ENCODE results near the gene LDAF1. TPM values are rescaled to one million over a fixed set of nuclear protein-coding genes. Genes with fewer than 3 reads are reported as not detected.

The LDAF1 gene
- total RNA-seq, 2 donors from 2014 or later, result 16.5 to 28.8 TPM

DNA sequence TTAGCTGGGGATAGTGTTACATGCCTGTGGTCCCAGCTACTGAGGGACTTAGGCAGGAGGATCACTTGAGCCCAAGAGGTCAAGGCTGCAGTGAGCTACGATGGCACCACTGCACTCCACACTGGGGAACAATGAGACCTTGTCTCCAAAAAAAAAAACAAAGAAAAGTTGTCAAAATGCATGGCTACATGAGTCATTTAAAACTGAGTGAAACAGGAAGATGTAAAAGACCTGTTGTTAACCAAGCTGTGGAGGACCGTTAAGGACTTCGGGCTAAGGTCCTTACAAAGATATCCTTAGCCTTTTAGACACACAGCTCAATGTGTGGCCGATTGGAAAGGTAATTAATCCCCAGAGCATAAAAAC is 27.8 kb downstream of the LDAF1 start:
- no peak overlapping the region for H3K27ac Mint-ChIP-seq
- Histone ChIP-seq H3K4me1 (ENCODE audit: control insufficient read depth, insufficient read depth, low read length) (no peaks in the 10 kb centered on the region), H3K9me3 (ENCODE audit: control insufficient read depth, low read length) (peaks cover 20% of the 10 kb centered on the region), H3K27ac (ENCODE audit: low read depth, low read length) (no peak overlapping the region), H3K4me3 (ENCODE audit: low read length) (no peak overlapping the region), H3K9ac (ENCODE audit: extremely low read depth, low read length, poor library complexity, severe bottlenecking) (no peak overlapping the region), H3K27me3 (ENCODE audit: control insufficient read depth, insufficient read depth, low read length, poor library complexity, severe bottlenecking) (no peaks in the 10 kb centered on the region), H3K36me3 (ENCODE audit: control insufficient read depth, insufficient read depth, low read length) (peaks cover 14% of the 10 kb centered on the region)
- peaks cover 11% of the 10 kb centered on the region for H3K27me3 Mint-ChIP-seq (ENCODE audit: insufficient read depth)
- peaks cover 28% of the 10 kb centered on the region for H3K9me3 Mint-ChIP-seq
- no peak overlapping the region for H3K4me3 Mint-ChIP-seq
- TF ChIP-seq, protein P1, sequence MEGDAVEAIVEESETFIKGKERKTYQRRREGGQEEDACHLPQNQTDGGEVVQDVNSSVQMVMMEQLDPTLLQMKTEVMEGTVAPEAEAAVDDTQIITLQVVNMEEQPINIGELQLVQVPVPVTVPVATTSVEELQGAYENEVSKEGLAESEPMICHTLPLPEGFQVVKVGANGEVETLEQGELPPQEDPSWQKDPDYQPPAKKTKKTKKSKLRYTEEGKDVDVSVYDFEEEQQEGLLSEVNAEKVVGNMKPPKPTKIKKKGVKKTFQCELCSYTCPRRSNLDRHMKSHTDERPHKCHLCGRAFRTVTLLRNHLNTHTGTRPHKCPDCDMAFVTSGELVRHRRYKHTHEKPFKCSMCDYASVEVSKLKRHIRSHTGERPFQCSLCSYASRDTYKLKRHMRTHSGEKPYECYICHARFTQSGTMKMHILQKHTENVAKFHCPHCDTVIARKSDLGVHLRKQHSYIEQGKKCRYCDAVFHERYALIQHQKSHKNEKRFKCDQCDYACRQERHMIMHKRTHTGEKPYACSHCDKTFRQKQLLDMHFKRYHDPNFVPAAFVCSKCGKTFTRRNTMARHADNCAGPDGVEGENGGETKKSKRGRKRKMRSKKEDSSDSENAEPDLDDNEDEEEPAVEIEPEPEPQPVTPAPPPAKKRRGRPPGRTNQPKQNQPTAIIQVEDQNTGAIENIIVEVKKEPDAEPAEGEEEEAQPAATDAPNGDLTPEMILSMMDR (conservative IDR thresholded peaks at IDR 0.05), result no peak
- peaks cover 22% of the 10 kb centered on the region for H3K36me3 Mint-ChIP-seq (ENCODE audit: low read depth)
- H3K4me1 Mint-ChIP-seq, result no peaks in the 10 kb centered on the region
- DNase-seq, result no peak
- WGBS, 2 experiments (ENCODE audit: insufficient coverage in 1 of 2, insufficient read length in 1 of 2), result 85 to 94% methylated on average over 4 of the region's 4 CpGs

DNA sequence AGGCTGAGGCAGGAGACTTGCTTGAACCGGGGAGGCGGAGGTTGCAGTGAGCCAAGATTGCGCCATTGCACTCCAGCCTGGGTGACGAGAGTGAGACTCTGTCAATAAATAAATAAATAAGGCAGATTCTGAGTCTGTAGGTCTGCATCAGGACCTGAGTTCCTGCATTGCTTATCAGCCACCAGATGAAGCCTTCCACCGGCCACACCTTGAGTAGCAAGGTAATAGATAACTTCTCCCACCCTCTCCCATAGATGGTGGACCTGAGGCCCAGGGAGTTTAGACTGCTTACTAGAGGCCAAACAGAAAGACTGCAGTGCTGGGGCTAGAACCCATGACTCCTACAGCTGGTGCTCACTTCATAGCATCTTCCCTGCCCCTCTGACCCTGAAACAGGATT is 30.8 kb downstream of the LDAF1 start:
- H3K4me1 Mint-ChIP-seq, result no peaks in the 10 kb centered on the region
- TF ChIP-seq, protein P1 (conservative IDR thresholded peaks at IDR 0.05), result no peak
- H3K4me3 Mint-ChIP-seq, result no peak overlapping the region
- peaks cover 11% of the 10 kb centered on the region for H3K9me3 ChIP-seq (ENCODE audit: control insufficient read depth, low read length)
- H3K27ac ChIP-seq (ENCODE audit: low read depth, low read length), result no peak overlapping the region
- H3K9me3 Mint-ChIP-seq, result peaks cover 11% of the 10 kb centered on the region
- no peak overlapping the region for H3K27ac Mint-ChIP-seq
- peaks cover 27% of the 10 kb centered on the region for H3K27me3 Mint-ChIP-seq (ENCODE audit: insufficient read depth)
- H3K27me3 ChIP-seq (ENCODE audit: control insufficient read depth, insufficient read depth, low read length, poor library complexity, severe bottlenecking), result peaks cover 2% of the 10 kb centered on the region
- H3K36me3 Mint-ChIP-seq (ENCODE audit: low read depth), result no peaks in the 10 kb centered on the region
- H3K36me3 ChIP-seq (ENCODE audit: control insufficient read depth, insufficient read depth, low read length), result no peaks in the 10 kb centered on the region
- DNase-seq, result no peak
- no peak overlapping the region for H3K4me3 ChIP-seq (ENCODE audit: low read length)
- H3K4me1 ChIP-seq (ENCODE audit: control insufficient read depth, insufficient read depth, low read length), result no peaks in the 10 kb centered on the region
- no peak overlapping the region for H3K9ac ChIP-seq (ENCODE audit: extremely low read depth, low read length, poor library complexity, severe bottlenecking)
- 94 to 100% methylated on average over 2 to 5 of the region's 5 CpGs for WGBS, 2 experiments (ENCODE audit: insufficient coverage in 1 of 2, insufficient read length in 1 of 2)

DNA sequence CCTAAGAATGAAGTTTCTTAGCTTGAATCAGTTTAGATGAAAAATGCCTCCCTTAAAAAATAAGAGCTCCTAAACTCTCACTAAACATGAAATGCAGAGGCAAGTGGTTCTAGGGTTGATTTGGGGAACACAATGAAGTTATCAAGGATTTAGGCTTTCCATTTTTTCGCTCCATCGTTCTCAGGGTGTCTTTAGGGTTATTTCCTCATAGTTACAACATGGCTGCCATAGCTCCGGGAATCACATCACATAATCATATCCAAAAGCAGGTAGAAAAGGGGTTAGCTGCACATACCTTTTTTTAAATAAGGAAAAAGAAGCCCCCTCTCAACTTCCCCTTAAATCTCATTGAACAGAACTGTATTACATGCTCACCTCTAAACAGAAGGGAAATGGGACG is 31.5 kb downstream of the LDAF1 start:
- DNase-seq, result no peak
- TF ChIP-seq, protein P1 (conservative IDR thresholded peaks at IDR 0.05), result no peak
- 93 to 100% methylated on average over 1 to 4 of the region's 4 CpGs for WGBS, 2 experiments (ENCODE audit: insufficient coverage in 1 of 2, insufficient read length in 1 of 2)

More for the DNA sequence above, 31.5 kb downstream of the LDAF1 start:
- peaks cover 11% of the 10 kb centered on the region for H3K9me3 Mint-ChIP-seq
- no peak overlapping the region for H3K4me3 ChIP-seq (ENCODE audit: low read length)
- peaks cover 11% of the 10 kb centered on the region for H3K9me3 ChIP-seq (ENCODE audit: control insufficient read depth, low read length)
- no peaks in the 10 kb centered on the region for H3K4me1 Mint-ChIP-seq
- H3K9ac ChIP-seq (ENCODE audit: extremely low read depth, low read length, poor library complexity, severe bottlenecking), result no peak overlapping the region
- no peak overlapping the region for H3K27ac ChIP-seq (ENCODE audit: low read depth, low read length)
- peaks cover 9% of the 10 kb centered on the region for H3K27me3 ChIP-seq (ENCODE audit: control insufficient read depth, insufficient read depth, low read length, poor library complexity, severe bottlenecking)
- H3K27ac Mint-ChIP-seq, result no peak overlapping the region
- no peaks in the 10 kb centered on the region for H3K36me3 ChIP-seq (ENCODE audit: control insufficient read depth, insufficient read depth, low read length)
- no peaks in the 10 kb centered on the region for H3K4me1 ChIP-seq (ENCODE audit: control insufficient read depth, insufficient read depth, low read length)
- no peak overlapping the region for H3K4me3 Mint-ChIP-seq
- peaks cover 32% of the 10 kb centered on the region for H3K27me3 Mint-ChIP-seq (ENCODE audit: insufficient read depth)
- no peaks in the 10 kb centered on the region for H3K36me3 Mint-ChIP-seq (ENCODE audit: low read depth)
